Testis (tissue), 2 donors: ENCODE measurements around the gene AP1M1.

Source experiments
- POLR2A ChIP-seq: fragments of 450-650 bp; IDR thresholded peaks from one replicate; pipeline ENCODE4 v1.6.1; 2017; ENCODE audit warnings: antibody characterized with exemption, mild to moderate bottlenecking, moderate library complexity
- TF ChIP-seq, protein P1 (sequence below), 3 experiments: fragments of 450-650 bp in 2 of 3; fragments of 200-600 bp in 1 of 3; sonication (generic) in 1 of 3; IDR thresholded peaks; one replicate each; pipeline ENCODE4 v1.5.1; 2016 to 2019; ENCODE audit warnings: antibody characterized with exemption in 3 of 3, mild to moderate bottlenecking in 2 of 3, moderate library complexity in 1 of 3

- TF ChIP-seq POLR2A, result no peak
- TF ChIP-seq, protein P1, sequence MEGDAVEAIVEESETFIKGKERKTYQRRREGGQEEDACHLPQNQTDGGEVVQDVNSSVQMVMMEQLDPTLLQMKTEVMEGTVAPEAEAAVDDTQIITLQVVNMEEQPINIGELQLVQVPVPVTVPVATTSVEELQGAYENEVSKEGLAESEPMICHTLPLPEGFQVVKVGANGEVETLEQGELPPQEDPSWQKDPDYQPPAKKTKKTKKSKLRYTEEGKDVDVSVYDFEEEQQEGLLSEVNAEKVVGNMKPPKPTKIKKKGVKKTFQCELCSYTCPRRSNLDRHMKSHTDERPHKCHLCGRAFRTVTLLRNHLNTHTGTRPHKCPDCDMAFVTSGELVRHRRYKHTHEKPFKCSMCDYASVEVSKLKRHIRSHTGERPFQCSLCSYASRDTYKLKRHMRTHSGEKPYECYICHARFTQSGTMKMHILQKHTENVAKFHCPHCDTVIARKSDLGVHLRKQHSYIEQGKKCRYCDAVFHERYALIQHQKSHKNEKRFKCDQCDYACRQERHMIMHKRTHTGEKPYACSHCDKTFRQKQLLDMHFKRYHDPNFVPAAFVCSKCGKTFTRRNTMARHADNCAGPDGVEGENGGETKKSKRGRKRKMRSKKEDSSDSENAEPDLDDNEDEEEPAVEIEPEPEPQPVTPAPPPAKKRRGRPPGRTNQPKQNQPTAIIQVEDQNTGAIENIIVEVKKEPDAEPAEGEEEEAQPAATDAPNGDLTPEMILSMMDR (IDR thresholded peaks at IDR 0.05), result no peak
Measured at GRCh38 chr19:16288544-16288943, 90.8 kb downstream of the AP1M1 start.
